Measurements from ENCODE around the gene TVP23A. TPM values are rescaled to one million over a fixed set of nuclear protein-coding genes. Genes with fewer than 3 reads are reported as not detected.

Gene TVP23A
- total RNA-seq, 1 experiment from 2014 or later = not detected

- TF ChIP-seq CTCF (IDR thresholded peaks at IDR 0.05; ENCODE audit: unreplicated experiment) = no peak
- Mint-ChIP-seq H3K27ac (ENCODE audit: low read depth, unreplicated experiment) (peak overlapping the region; percentile 10), H3K36me3 (ENCODE audit: insufficient read depth, unreplicated experiment) (no peaks in the 10 kb centered on the region), H3K9me3 (ENCODE audit: unreplicated experiment) (peaks cover 10% of the 10 kb centered on the region), H3K27me3 (ENCODE audit: insufficient read depth, unreplicated experiment) (no peaks in the 10 kb centered on the region), H3K4me1 (ENCODE audit: insufficient read depth, unreplicated experiment) (peaks cover 40% of the 10 kb centered on the region), H3K4me3 (ENCODE audit: unreplicated experiment) (no peak overlapping the region)
- DNase-seq (ENCODE audit: unreplicated experiment) = no peak
- ChIA-PET POLR2A (no interaction called here), CTCF (no interaction called here)
- intact Hi-C loops (cut with micrococcal nuclease) = no loop called here
- BruUV-seq (replicated peaks) = no TSS peak
Measured at GRCh38 chr16:10858203-10858602, 39.6 kb upstream of the TVP23A start.

- intact Hi-C loops (cut with micrococcal nuclease) = no loop called here
- POLR2A ChIA-PET = no interaction called here
- DNase-seq (ENCODE audit: unreplicated experiment) = no peak
- H3K27me3 Mint-ChIP-seq (ENCODE audit: insufficient read depth, unreplicated experiment) = no peaks in the 10 kb centered on the region
- H3K4me3 Mint-ChIP-seq (ENCODE audit: unreplicated experiment) = no peak overlapping the region
- CTCF ChIA-PET = no interaction called here
- no peak overlapping the region for H3K27ac Mint-ChIP-seq (ENCODE audit: low read depth, unreplicated experiment)
- no peaks in the 10 kb centered on the region for H3K36me3 Mint-ChIP-seq (ENCODE audit: insufficient read depth, unreplicated experiment)
- no peak for TF ChIP-seq CTCF (IDR thresholded peaks at IDR 0.05; ENCODE audit: unreplicated experiment)
- H3K9me3 Mint-ChIP-seq (ENCODE audit: unreplicated experiment) = peaks cover 10% of the 10 kb centered on the region
- no TSS peak for BruUV-seq (replicated peaks)
- peaks cover 19% of the 10 kb centered on the region for H3K4me1 Mint-ChIP-seq (ENCODE audit: insufficient read depth, unreplicated experiment)
Measured at GRCh38 chr16:10856042-10856441, 37.4 kb upstream of the TVP23A start.

GRCh38 chr16:10852948-10853347 lies 34.4 kb upstream of the TVP23A start:
- no TSS peak for BruUV-seq (replicated peaks)
- DNase-seq (ENCODE audit: unreplicated experiment) = no peak
- intact Hi-C loops (cut with micrococcal nuclease) = no loop called here

GRCh38 chr16:10852286-10852685 lies 33.7 kb upstream of the TVP23A start:
- no peak overlapping the region for H3K27ac Mint-ChIP-seq (ENCODE audit: low read depth, unreplicated experiment)
- H3K27me3 Mint-ChIP-seq (ENCODE audit: insufficient read depth, unreplicated experiment) = peaks cover 14% of the 10 kb centered on the region
- ChIA-PET CTCF (interaction anchor here (0.8 to 1.0 kb wide), 2 partner anchors 14 to 115 kb away, joined by 3 read pairs; no protein-coding TSS in a partner anchor), POLR2A (no interaction called here)
- no peak for DNase-seq (ENCODE audit: unreplicated experiment)
- no TSS peak for BruUV-seq (replicated peaks)
- TF ChIP-seq CTCF (IDR thresholded peaks at IDR 0.05; ENCODE audit: unreplicated experiment) = no peak
- intact Hi-C loops (cut with micrococcal nuclease) = no loop called here
- H3K9me3 Mint-ChIP-seq (ENCODE audit: unreplicated experiment) = no peaks in the 10 kb centered on the region
- no peaks in the 10 kb centered on the region for H3K4me1 Mint-ChIP-seq (ENCODE audit: insufficient read depth, unreplicated experiment)
- H3K36me3 Mint-ChIP-seq (ENCODE audit: insufficient read depth, unreplicated experiment) = no peaks in the 10 kb centered on the region
- H3K4me3 Mint-ChIP-seq (ENCODE audit: unreplicated experiment) = no peak overlapping the region

More at GRCh38 chr16:10852948-10853347, 34.4 kb upstream of the TVP23A start:
- Mint-ChIP-seq H3K27me3 (ENCODE audit: insufficient read depth, unreplicated experiment) (peaks cover 8% of the 10 kb centered on the region), H3K4me3 (ENCODE audit: unreplicated experiment) (no peak overlapping the region), H3K4me1 (ENCODE audit: insufficient read depth, unreplicated experiment) (no peaks in the 10 kb centered on the region), H3K27ac (ENCODE audit: low read depth, unreplicated experiment) (no peak overlapping the region), H3K36me3 (ENCODE audit: insufficient read depth, unreplicated experiment) (no peaks in the 10 kb centered on the region), H3K9me3 (ENCODE audit: unreplicated experiment) (no peaks in the 10 kb centered on the region)
- CTCF ChIA-PET = no interaction called here
- TF ChIP-seq CTCF (IDR thresholded peaks at IDR 0.05; ENCODE audit: unreplicated experiment) = no peak
- POLR2A ChIA-PET = interaction anchor here (0.7 kb wide), 1 partner anchor 12 kb away, joined by 3 read pairs; no protein-coding TSS in a partner anchor
